HG02571 (cell line): Measurements from ENCODE around the gene AKT2.

Source experiments
- ATAC-seq: cut with Tn5 transposase; IDR thresholded peaks from one replicate; pipeline ENCODE4 v1.9.1; 2021; ENCODE audit warnings: mild to moderate bottlenecking, moderate library complexity; ENCODE audit not compliant: unreplicated experiment

The AKT2 gene

DNA sequence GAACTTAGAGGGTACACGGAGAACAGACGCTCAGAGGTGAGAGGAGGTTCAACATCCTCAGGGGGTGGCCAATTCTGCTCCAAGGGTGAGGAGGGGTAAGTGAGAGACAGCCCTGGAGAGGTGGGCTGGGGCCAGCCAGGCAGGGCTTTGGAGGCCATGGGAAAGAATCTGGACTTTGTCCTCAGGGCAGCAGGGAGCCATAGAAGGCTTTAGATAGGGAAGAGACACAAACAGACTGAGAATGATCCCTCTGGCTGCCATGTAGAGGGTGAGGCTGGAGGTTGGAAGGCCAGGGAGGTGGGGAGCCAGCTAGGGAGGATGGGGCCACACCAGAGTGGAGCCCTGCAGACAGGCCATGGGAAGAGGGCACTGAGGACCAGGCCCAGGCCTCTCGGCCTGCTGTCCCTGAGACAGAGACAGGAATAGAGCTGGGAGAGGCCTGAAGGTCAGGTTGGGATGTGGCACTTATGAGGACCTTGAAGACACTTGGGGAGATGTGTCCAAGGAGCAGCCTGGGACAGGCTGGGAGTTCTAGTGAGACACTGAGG is 29.5 kb downstream of the AKT2 start:
- ATAC-seq = no peak

DNA sequence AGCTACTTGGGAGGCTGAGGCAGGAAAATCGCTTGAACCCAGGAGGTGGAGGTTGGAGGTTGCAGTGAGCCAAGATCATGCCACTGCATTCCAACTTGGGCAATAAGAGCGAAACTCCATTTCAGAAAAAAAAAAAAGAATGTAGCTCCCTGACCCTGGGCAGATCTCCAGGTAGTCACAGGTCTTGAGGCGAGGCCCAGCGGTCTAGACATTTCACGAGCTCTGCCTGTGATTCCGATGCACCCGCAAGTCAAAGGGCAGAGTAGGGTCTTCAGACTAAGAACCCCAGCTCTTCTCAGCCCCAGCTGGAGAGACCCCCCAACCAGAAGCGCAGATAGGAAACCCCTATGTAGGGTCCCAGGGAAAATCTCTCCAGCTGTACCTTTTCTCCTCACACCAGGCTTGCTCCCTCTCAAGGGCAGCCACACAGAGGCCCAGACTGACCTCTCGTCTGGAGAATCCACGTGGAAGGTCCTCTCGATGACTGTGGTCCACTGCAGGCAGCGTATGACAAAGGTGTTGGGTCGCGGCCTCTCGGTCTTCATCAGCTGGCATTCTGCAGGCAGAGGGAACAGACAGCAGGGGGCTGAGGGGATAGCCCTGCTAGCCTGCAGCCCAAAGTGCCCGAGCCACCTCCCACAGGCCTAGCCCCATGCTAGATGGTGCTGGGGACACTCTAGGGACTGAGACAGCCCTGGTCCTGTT is 30.3 kb downstream of the AKT2 start:
- ATAC-seq = no peak

DNA sequence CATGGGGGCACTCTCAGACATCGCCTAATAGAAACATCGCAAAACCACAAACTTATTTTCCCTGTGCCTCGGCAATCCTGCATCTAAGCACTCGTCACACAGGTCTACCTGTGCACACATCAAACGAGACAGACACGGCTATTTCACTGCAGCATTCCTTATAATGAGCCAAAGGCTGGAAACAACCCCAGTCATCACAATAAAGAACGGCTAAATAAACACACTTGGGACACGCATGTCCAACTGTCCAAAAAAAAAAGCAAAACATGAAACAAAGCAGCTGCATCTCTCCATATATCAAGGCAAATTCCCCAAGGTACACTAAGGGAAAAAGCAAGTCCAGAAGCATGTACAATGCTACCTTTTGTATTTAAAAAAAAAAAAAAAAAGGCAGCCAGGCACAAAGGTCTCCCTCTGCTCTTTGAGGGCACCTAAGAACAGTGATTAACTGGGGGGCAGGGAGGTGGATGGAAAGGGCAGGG is 31.5 kb downstream of the AKT2 start:
- no peak for ATAC-seq

DNA sequence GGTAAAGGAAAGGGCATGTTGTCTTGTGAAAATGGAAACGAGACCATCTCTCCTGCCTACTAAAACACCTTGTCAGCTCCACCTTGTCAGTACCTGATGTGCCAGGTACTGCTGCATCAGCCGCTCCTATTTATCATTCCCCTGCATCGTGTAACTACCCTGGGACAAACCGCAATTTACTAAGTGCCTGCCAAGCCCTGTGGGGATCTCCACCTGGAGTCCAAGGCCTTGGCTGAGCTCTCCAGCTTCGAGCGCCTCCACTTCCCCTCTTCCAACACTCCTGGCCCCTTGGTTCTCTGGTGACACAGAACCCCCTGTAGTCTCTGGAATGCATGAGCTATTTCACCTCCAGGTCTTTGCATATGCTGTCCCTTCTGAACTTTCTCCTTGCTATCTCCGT is 32.8 kb downstream of the AKT2 start:
- ATAC-seq = no peak

DNA sequence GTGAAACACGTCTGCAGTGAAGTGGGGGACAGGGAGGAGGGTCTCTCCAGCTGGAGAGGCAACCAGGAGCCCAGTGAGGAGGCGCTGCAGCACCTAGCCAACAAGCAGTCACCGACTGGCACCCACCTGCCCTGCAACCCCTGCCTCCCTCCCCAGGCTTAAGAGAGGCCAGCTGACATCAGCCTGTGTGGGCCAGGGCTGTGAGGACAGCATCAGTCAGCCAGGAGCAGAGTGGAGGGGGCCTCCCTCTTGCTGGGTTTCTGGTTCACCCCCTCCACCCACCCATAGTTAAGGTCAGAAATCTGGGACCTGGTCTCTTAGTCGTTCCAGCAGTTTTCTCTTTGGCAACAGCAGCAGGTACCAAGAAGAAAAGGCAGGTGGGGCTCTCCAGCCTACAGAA is 33.2 kb downstream of the AKT2 start:
- ATAC-seq = no peak

DNA sequence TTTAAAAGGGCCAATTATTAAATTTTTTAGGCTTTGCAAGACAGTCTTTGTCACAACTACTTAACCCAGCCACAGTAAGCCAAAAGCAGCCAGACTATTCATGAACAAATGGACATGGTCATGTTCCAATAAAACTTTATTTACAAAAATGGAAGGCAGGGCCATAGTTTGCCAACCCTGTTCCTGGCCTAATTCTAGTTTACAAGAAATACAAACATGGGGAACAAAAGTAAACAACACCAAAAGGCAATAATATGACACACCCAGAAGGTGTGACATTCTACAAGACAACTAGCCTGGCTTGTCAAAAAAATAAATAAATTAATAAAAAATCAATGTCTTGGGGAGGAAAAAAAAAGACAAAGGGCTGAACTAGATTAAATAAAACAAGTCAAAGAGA is 33.9 kb downstream of the AKT2 start:
- ATAC-seq = no peak

DNA sequence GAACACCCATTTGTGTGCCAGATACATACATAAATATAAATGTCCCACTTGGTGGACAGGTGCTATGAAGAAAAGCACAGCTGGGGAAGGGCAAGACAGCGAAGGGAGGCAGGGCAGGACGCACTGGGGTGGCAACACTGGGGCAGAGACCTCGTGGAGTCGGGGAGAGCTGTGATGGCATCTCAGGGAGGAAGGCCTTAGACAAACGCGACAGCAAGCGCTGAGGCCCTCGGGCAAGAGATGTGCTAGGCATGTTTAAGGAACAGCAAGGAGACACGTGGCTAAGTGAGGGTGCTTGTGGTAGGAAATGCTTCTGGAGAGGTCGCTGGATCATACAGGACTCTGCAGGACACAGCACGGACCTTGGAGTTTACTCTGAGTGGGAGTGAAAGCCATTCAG is 35.4 kb downstream of the AKT2 start:
- ATAC-seq = no peak

DNA sequence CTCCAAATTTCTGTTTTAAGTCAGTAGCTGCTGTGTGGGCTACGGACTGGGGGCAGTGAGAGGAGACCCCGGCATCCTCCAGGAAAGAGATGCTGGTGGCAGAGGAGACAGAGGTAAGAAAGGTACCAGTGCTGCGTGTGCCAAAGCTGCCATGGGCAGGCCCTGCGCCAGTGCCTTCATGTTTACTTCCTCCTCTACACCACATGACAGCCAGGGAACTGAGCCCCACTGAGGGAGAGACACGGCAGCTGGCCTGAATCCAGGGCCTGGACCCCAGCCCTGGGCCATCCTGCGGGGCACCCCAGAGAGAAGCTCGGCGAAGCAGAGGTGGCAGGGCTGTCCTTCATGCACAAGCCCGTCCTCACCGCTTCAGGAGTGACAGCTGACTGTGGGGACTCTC is 35.9 kb downstream of the AKT2 start:
- no peak for ATAC-seq

DNA sequence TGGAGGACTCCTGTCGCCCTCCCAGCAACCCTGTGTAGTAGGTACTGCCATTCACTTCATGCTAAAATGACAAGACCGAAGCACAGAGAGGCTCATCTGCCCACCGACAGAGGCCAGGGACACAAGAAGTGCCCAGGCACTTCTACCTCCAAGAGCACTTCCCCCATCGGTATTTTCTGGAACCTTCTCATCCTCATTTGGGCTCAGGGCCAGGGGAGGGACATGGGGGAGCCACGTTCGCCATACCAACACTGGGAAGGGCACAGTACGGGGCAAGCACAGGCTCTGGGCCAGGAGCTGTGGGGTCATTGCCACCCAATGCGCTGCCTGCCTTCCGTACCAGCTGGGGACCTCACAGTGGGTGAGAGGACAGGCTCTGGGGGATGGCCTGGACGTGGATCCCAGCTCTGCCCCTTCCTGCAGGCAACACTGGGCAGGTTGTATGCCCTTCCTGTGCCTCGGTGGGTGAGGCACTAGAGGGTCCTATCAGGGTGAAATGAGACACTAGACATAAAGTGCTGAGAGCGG is 37.3 kb downstream of the AKT2 start:
- ATAC-seq = no peak

DNA sequence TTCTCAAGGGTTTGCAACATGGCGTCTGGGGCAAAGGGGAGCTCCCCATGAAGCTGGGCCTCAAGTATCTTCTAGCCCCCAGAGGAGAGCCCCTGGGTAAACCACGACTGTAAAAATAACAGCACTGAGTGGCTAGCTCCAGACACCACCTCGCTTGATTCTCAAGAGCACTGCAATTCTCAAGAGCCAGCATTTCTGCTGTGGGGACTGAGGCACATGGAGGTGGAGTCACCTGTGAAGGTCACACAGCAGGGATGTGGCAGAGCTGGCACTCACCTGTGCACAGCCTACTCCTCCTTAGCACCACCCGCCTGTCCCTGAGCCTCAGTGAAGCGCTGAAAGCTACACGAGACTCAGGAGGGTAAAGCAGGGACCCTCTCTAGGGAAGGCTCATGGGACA is 38.0 kb downstream of the AKT2 start:
- ATAC-seq = no peak

DNA sequence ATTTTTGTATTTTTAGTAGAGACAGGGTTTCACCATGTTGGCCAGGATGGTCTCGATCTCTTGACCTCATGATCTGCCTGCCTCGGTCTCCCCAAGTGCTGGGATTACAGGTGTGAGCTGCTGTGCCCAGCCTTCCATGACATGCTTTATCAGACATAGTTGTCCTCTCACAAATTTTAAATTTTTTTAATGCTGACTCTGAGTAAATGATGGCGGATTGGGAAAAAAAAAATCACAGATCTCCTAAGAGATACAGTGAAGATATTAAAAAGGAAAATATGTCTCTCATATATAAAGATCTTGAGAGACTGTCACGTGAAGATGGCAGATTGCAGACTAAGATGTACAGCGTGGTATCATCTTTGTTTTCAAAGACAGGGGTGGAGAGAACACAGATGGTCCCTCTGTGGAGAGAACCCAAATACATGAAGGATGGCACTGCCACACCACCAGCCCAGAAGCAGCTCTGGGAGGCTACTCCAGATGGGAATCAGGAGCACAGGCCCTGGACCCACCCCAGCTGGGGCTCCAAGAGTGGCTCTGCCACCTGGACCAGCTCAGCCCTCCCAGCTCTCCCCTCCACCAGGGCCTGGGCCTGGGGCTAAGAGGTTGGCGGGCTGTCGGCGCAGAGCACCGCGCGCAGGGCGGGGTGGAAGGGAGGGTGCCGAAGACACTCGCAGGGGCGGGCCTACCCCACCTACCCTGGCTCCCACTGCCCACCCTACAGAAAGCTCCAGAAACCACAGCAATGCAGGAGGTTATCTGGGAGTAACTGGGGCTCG is 38.7 kb downstream of the AKT2 start:
- no peak for ATAC-seq

DNA sequence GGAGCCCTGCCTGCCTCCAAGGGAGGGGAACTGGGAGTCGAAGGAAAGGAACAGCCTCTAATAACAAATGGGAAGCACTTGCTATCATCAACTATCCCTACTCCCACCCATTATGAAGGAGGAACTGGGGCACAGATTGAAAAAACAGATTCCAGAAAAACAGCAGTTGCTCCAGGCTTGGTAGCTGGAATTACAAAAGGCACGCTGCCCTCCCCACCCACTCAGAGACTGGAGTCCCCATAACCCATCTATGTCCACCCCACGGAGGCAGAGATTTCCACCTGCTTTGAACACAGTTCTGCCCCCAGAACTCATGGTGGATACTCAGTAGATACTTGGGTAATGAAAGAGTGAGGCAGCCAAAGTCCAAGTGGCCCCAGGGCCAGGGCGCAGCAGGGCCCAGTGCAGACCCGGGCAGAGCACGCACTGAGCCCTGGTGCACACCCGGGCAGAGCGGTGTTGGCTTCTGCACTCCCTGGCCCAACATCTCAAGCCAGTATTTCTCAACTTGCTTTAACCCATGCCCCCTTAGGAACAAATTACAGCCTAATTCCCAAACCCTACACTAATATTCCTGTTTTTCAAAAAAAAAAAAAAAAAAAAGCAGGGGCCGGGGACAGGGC is 39.5 kb downstream of the AKT2 start:
- ATAC-seq = no peak

DNA sequence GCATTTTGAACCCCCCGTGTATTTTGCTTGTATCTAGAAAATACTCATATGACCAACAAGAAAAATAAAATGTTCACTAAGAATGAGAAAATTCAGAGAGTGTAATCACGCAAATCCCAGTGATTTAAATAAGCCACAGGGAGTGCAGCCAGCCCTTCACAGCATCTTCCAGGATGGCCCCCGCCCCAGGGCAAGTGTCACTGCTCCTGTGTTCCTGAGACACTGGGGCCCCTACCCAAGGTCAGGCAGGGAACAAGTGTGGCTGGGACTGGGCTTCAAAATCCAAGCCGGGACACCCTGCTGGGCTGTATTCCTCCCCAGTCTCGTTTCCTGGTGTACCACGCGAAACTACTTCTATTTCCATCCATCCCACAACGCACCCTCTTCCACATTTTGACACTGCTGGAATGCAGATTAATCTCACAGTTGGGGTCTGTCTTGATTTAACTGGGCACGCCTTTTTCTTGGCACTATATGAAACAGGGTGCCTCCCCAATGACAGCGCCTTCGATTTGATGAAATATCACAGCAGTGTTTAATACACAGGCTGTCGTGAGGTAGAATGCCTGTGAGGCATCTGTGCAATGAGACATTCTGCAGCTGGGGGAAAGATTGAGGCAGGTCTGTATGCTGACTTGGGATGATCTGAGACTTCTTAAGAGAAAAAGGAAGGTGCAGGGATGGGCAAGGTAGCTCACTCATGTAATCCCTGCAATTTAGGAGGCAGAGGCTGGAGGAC is 40.4 kb downstream of the AKT2 start:
- ATAC-seq = no peak

DNA sequence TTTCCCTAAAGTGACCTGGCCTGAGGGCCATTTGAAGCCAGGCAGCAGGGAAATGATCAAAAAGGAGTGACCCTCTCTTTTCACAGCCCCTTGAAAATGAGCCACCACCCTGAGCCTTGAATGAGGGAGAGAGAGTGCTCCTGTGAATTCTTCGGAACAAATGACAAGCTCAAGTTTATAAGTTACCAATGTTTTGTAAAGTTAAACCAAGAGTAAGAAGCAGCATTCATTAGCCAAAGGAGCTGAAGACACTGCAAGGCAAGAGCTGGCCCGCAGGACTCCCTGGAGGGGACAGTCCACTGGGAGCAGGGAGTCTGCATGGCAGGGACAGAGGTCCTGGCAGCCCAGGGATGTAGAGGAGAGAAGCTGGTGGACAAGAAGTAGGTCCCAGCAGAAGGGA is 42.0 kb downstream of the AKT2 start:
- ATAC-seq = no peak

DNA sequence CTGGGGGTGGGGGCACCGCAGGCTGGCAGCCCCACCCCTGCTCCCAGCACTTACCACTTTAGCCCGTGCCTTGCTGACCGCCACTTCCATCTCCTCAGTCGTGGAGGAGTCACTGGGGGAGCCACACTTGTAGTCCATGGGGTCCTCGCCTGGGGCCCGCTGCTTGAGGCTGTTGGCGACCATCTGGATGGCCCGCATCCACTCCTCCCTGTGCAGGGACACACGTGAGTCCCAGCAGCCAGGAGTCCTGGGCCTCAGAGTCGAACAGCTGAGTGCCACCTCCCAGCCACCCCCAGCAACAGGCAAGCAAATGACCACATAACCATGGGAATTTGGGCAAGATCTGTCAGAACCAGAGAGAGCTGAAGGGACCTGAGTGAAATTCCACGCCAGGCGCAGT is 42.7 kb downstream of the AKT2 start:
- no peak for ATAC-seq

DNA sequence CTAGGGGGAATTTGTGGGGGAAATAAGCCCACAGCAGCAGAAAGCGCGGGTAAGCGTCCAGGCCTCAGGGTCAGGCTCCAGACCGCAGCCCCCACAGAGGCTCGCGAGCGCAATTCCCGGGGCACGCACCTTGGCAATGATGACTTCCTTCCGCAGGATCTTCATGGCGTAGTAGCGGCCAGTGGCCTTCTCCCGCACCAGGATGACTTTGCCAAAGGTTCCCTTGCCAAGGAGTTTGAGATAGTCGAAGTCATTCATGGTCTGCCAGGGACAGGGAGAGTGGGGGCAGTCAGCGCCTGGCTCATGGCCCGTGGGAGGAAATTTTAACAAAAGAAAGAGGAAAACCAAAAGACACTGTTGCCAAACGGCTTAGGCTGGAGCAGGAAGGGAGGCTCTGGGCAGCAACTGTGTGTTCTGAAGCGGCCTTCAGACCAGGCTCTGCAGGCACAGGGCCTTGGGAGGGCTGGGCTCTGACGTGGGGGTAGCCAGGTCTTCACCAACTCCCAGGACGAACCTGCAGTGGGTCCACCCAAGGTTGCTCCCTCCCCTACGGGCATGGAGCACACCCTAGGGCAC is 43.2 kb downstream of the AKT2 start:
- no peak for ATAC-seq

DNA sequence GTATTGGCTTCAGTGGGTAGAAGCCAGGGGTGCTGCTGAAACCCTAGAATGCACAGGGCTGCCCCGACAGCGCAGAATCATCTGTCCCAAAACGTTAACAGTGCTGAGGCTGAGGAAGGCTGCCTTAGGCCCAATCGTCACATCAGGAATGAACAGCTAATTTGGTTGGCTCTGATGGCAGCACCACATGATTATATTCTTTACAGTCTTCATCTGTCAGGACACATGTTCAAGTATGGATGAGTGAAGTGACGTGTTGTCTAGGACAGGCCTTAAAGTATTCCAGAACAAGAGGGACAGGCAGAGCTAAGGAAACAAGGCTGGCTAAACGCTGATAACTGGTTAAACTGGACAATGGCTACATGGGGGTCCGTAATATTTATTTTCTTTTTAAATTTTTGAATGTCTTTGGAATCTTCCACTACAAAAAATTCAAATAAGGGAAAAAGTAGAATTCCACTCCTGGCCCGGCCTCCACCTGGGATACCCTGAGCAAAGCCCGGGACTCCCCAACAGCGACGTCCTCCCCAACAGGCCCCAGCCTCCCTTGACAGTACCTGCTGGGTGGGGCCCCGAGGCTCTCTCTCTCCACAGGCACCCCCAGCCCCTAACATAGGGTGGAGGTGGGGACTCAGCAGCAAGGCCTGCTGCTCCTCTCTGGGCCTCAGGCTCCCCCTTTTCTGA is 43.9 kb downstream of the AKT2 start:
- no peak for ATAC-seq

DNA sequence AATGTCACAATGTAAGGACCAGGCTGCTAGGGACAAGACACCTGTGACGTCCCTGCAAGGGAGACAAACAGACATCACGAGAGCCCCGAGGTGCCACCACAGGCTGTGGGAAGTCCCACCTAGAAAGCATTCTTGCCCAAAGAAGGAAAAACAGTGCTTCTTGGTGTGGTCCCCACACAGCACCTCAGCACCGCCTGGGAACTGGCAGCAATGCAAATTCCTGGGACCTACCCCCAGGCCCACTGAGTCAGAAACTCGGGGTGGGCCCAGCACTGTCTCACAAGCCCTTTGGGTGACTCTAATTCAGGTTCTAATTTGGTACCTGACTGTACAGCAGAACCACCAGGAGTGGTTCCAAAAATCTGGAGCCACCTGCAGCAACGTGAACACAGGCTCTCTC is 44.8 kb downstream of the AKT2 start:
- no peak for ATAC-seq

DNA sequence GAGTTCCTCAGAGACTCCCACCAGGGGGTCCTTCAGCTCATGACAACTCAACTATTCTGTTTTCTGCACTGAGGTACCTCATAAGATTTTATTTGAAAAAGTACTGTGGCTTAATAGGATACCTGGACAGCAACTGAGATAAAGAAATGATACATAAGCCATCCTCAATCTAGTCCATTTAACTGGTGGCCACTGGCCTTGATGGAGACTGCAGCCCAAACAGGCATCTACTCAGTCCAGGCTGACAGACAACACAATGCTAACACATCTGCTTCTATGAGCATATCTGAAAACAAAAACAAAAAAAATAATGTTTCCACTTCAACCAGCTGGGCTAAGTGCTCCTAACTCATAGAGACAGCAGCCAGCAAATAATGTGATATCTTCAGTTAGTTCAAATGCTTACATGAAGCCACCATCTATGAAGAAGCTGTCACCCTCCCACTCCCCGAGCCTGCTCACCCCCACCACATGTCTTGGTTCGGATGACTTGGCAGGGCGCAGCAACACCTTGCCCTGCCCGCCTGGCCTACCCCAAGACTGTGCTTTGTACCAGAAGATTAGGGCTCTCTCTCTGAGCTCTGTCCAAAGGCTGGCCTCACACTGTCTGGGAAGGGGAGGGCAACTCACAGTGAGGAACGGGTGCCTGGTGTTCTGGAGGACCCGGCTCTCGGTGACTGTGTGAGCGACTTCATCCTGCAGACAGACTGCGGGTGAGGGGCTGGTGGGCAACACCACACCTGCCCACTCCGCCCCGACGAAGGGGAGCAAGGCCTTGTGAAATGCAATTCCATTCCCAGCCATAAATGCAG is 45.5 kb downstream of the AKT2 start:
- no peak for ATAC-seq
